GM10266 (cell line): ENCODE results near the gene SLC19A1.

ENCODE experiments used
- DNase-seq: peaks from one replicate; pipeline ENCODE4 v3.0.0; 2012; ENCODE audit errors: extremely low spot score
- CTCF ChIP-seq: IDR thresholded peaks from 2 replicates; pipeline ENCODE4 v1.5.1; 2012; ENCODE audit warnings: mild to moderate bottlenecking, low read depth; ENCODE audit not compliant: control insufficient read depth, insufficient read depth; ENCODE audit errors: missing control alignments

The SLC19A1 gene

GRCh38 chr21:45576838-45577737, 34.8 kb upstream of the SLC19A1 start:
- TF ChIP-seq CTCF = no peak
- DNase-seq = no peak

GRCh38 chr21:45575993-45576837, 34.0 kb upstream of the SLC19A1 start:
- no peak for DNase-seq
- no peak for TF ChIP-seq CTCF

DNA sequence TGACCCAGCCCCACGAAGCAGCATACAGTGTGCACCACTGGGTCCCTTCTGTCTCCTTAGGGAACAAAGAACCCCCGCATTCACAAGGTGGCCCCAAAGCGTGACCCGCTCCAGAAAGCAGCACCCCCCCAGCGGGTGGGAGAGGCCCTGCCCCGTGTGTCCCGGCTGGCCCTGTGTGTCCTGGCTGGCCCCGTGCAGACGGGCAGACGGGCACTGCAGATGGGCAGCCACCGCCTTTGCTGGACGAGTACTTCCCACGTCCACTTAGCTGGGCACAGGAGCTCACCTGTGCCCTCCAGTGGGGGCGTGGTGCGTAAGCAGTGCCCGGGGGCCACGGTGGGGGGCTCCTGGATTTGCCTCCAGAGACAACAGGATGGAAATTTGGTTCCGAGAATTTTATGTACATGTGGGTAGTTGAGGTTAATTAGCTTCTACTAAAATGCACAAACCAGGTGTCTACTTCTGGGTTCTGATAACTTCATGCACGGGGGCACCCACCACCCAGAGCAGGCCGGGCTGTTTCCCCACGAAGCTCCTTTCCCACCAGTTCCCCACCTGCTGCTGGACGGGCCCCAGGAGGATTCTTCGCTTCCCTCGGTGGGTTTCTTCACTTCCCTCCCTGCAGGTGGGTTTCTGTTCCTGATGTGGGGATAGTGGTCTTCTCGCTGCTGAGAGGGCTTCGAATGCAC, 33.2 kb upstream of the SLC19A1 start:
- no peak for DNase-seq
- no peak for TF ChIP-seq CTCF

GRCh38 chr21:45574691-45575090, 32.5 kb upstream of the SLC19A1 start:
- DNase-seq = no peak
- no peak for TF ChIP-seq CTCF

DNA sequence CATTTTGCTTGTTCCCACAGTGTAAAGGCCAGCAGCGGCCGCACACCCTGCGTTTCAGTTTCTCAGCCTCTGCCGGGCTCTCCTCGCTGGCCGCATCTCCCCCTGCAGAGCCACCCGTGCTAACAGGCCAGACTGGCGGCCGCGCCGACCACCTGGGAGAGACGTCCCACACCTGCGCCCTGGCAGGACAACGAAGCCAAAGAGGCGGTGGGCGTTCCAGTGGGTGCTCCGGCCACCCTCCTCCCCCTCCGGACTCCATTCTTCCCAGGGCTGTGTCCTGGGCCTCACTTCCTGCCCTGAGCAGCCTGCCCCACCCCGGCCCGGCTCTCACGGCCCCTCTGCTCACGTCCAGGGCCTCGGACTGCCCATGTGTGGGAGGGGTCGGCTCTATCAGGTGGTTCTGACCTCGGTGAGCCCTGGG, 31.9 kb upstream of the SLC19A1 start:
- TF ChIP-seq CTCF = no peak
- no peak for DNase-seq

DNA sequence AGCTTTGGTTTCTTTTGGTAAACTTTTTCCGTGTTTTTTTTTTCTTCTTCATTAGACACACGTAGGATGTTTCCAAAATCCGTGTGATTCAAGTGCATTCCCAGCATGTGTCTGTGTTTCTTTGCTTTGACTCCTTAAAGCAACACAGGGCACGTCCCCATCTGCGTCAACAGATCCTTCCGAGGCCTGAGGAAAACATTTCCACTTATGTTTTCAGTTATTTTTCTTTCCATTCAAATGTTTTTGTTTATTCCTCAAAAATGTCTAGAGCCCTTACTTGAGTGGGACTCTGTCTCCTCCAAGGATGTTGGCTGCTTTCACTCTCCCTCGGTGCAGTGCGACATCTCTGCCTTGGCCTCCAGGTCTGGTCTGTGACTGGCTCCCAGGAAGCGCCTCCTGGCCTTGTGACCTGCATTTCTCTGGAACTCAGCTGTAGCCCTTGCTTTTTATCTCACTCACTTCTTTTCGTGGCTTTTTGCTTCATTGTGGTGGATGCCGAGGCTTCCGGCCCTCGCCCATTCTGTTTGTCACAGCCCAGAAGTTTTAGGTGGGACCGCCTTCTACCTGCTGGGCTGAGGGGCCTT, 31.3 kb upstream of the SLC19A1 start:
- no peak for DNase-seq
- TF ChIP-seq CTCF = no peak
